Heart left ventricle (tissue), 13 donors: ENCODE data around the gene GTF2I.
"Not testable (repeated sequence)": the region's sequence is repeated elsewhere in the genome, so short reads cannot be mapped to it uniquely, and the experiment has no call there.

Experiments used
- CTCF ChIP-seq, 12 donors: fragments of 200-600 bp; sonication (generic) in 4 of 12; IDR thresholded peaks; one replicate each; pipeline versions ENCODE4 v1.5.0 to v1.8.0; 2018 to 2022; ENCODE audit warnings: antibody characterized with exemption in 12 of 12, mild to moderate bottlenecking in 5 of 12
- POLR2A ChIP-seq, 2 donors: fragments of 450-650 bp; IDR thresholded peaks; one replicate each; pipeline ENCODE4 v1.6.1; 2017; ENCODE audit warnings: antibody characterized with exemption in 2 of 2, mild to moderate bottlenecking in 2 of 2, moderate library complexity in 2 of 2
- donor health status: ischemic (EF 13 %, LVEDD 7.1; RV severe dilation, severe dysfunction).
- donor health status: DM: no; HTN: yes; CAD: no.
- donor health status: DM: no; HTN: no; CAD: no.
- donor health status: ischemic (EF 25% LVEDD 6.9; RV normal size, moderate dysfunction).
- donor health status: ischemic (EF 25% LVEDD 5.7; RV mildly dilated, moderate dysfunction).
- donor health status: ischemic (EF 35%, LVEDD 5.7; RV mildly dilated, moderate dysfunction).
- donor health status: nonischemic (EF 11% LVEDD 7.7; RV severe dilation, severe dysfunction).
- donor health status: DM: yes; HTN: yes; CAD: no.
- donor health status: PGD.
- donor health status: ischemic (EF 29% LVEDD 5.4; RV normal size, mild dysfunction).
- donor health status: nonischemic (EF 23%, LVEDD 6.1; RV moderate dilation, normal function).

DNA sequence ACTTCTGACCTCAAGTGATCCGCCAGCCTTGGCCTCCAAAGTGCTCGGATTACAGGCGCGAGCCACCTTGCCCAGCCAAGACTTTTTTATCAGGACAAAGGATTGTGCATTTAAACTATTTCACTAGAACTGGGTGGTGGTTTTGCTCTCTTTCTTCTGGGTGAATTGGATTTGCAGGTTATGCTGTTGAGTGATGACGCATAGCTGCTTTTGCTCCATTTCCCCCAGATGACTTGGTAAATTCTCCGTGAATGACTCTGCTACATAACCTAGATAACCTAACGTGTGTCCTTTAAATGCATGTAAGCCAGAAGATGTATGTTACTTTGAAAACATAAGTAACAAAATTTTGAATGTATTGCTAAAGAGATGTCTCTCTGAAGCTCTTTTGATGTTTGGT lies 100.8 kb downstream of the GTF2I start:
- not testable (repeated sequence) for TF ChIP-seq CTCF, POLR2A (IDR thresholded peaks at IDR 0.05)
